H1 (cell line): ENCODE measurements around the gene ERG28. TPM values are rescaled to one million over a fixed set of nuclear protein-coding genes. Genes with fewer than 3 reads are reported as not detected.

Experiments
- JUN ChIP-seq: IDR thresholded peaks from 2 replicates; pipeline ENCODE4 v1.6.1; 2011; ENCODE audit warnings: low read depth, mild to moderate bottlenecking, improper control_type of control experiment, low read length
- POLR2AphosphoS5 ChIP-seq: IDR thresholded peaks from 2 replicates; pipeline ENCODE4 v1.6.1; 2011; ENCODE audit warnings: low read depth, low read length
- SIN3A ChIP-seq, 2 experiments: IDR thresholded peaks in 1 of 2; conservative IDR thresholded peaks in 1 of 2; 2 replicates each; pipeline ENCODE4 v1.6.1; 2011 to 2012; ENCODE audit warnings: low read length in 2 of 2, improper control_type of control experiment in 1 of 2, low read depth in 1 of 2, mild to moderate bottlenecking in 1 of 2
- polyA plus RNA-seq, 7 experiments: library from polyadenylated mRNA; depleted of rRNA in 3 of 7; stranded (reverse) in 5 of 7; unstranded in 2 of 7; fragments of >200 nt in 5 of 7; fragments of 200-250 nt in 2 of 7; gene quantifications; 1 replicate in 5 of 7; 2 replicates in 1 of 7; 4 replicates in 1 of 7; pipeline versions ENCODE4 v1.2.1 to v1.2.3, GENCODE V29; 2011 to 2013; ENCODE audit warnings: missing spikeins in 2 of 7, mixed read lengths in 2 of 7
- total RNA-seq: library from RNA; stranded (reverse); fragmentation: NEBNext Ultra II Directional; extraction: Animal tissue kit (Norgen Biotek cat#: 25700); gene quantifications from 2 replicates; pipeline ENCODE4 v1.2.1, GENCODE V29; 2021
- TF ChIP-seq, protein P1 (sequence below): IDR thresholded peaks from 2 replicates; pipeline ENCODE4 v1.6.1; 2011; ENCODE audit warnings: low read depth, mild to moderate bottlenecking, low read length; ENCODE audit not compliant: insufficient read depth

ERG28 gene
- total and polyA plus RNA-seq, 2 of the 8 experiments (the other 6 are each of a cell fraction or from before 2014, with no cell fraction given) = 32.6 to 56.7 TPM

DNA sequence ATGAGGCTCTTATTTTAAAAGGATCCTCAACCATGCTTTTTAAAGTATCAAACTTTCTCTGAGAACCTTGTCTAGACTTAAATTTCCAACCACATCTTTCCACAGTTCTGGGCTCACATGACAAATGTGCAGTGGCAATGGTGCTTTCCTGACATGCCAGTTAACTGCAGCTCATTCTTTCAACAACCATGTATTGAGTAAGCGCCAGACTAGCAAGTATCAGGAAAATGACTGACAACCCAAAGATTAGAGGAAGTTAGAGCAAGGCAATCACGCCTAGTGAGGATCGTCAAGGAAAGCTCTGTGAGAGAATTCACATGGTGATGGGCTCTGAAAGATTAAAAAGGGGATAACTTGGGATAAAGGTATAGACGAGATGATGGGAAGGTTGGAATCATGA lies 46.5 kb downstream of the ERG28 start (continued):
- TF ChIP-seq SIN3A (conservative IDR thresholded peaks at IDR 0.05 in 1 of 2, IDR thresholded peaks at IDR 0.05 in 1 of 2; ENCODE audit: low read depth in 1 of 2, low read length in 2 of 2) (no peak), POLR2AphosphoS5 (no peak), JUN (no peak)
- TF ChIP-seq, protein P1, sequence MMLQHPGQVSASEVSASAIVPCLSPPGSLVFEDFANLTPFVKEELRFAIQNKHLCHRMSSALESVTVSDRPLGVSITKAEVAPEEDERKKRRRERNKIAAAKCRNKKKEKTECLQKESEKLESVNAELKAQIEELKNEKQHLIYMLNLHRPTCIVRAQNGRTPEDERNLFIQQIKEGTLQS = no peak
